GM19035 (cell line): ENCODE data around the gene SPHK1.

Experiments
- ATAC-seq: cut with Tn5 transposase; IDR thresholded peaks from one replicate; pipeline ENCODE4 v1.9.1; 2021; ENCODE audit not compliant: unreplicated experiment

Gene SPHK1

GRCh38 chr17:76431509-76431908 lies 47.1 kb downstream of the SPHK1 start:
- no peak for ATAC-seq

- ATAC-seq, result no peak
These were observed 47.6 kb downstream of the SPHK1 start for GRCh38 chr17:76432004-76432403.

GRCh38 chr17:76432712-76433336 lies 48.4 kb downstream of the SPHK1 start:
- no peak for ATAC-seq

GRCh38 chr17:76433693-76434092 lies 49.3 kb downstream of the SPHK1 start:
- no peak for ATAC-seq

GRCh38 chr17:76434870-76435269 lies 50.5 kb downstream of the SPHK1 start:
- no peak for ATAC-seq

GRCh38 chr17:76435751-76436150 lies 51.3 kb downstream of the SPHK1 start:
- ATAC-seq, result no peak
